Activated T-cell treated with anti-CD3 and anti-CD28 coated beads, Interleukin-2, amount 50 U/mL, for 24 hours (primary cell): ENCODE results near the gene ACBD4.
A peak's percentile ranks its signal among the peaks of the same experiment; 100 is the strongest.

ENCODE experiments used
- DNase-seq: peaks from one replicate; pipeline ENCODE4 v3.0.0-alpha.2; 2020
- H3K27ac Mint-ChIP-seq: 2 replicates; pipeline ENCODE4 v1.8.0; 2020; ENCODE audit warnings: mild to moderate bottlenecking, mixed read lengths
- H3K27me3 Mint-ChIP-seq: 2 replicates; pipeline ENCODE4 v1.8.0; 2020; ENCODE audit warnings: mixed read lengths
- H3K36me3 Mint-ChIP-seq: 2 replicates; pipeline ENCODE4 v1.8.0; 2020; ENCODE audit warnings: low read depth, mixed read lengths
- H3K4me1 Mint-ChIP-seq: 2 replicates; pipeline ENCODE4 v1.8.0; 2020; ENCODE audit warnings: low read depth, mixed read lengths
- H3K4me3 Mint-ChIP-seq: 2 replicates; pipeline ENCODE4 v1.8.0; 2020; ENCODE audit warnings: mild to moderate bottlenecking, moderate library complexity, mixed read lengths
- H3K9me3 Mint-ChIP-seq: 2 replicates; pipeline ENCODE4 v1.8.0; 2020; ENCODE audit warnings: mixed read lengths

ACBD4 gene

GRCh38 chr17:45162025-45162687 lies 26.7 kb downstream of the ACBD4 start:
- H3K36me3 Mint-ChIP-seq = peaks cover 35% of the 10 kb centered on the region
- H3K4me3 Mint-ChIP-seq = peak overlapping the region; percentile 97
- peak overlapping the region; percentile 97 for H3K27ac Mint-ChIP-seq
- H3K27me3 Mint-ChIP-seq = no peaks in the 10 kb centered on the region
- no peaks in the 10 kb centered on the region for H3K9me3 Mint-ChIP-seq
- DNase-seq = no peak
- peaks cover 39% of the 10 kb centered on the region for H3K4me1 Mint-ChIP-seq

GRCh38 chr17:45164734-45165269 lies 29.3 kb downstream of the ACBD4 start:
- peaks cover 12% of the 10 kb centered on the region for H3K36me3 Mint-ChIP-seq
- no peak overlapping the region for H3K27ac Mint-ChIP-seq
- H3K27me3 Mint-ChIP-seq = no peaks in the 10 kb centered on the region
- DNase-seq = no peak
- peaks cover 18% of the 10 kb centered on the region for H3K4me1 Mint-ChIP-seq
- no peak overlapping the region for H3K4me3 Mint-ChIP-seq
- H3K9me3 Mint-ChIP-seq = no peaks in the 10 kb centered on the region

GRCh38 chr17:45168991-45169752 lies 33.7 kb downstream of the ACBD4 start:
- no peak for DNase-seq
- Mint-ChIP-seq H3K9me3 (no peaks in the 10 kb centered on the region), H3K4me3 (no peak overlapping the region), H3K4me1 (peaks cover 31% of the 10 kb centered on the region), H3K36me3 (no peaks in the 10 kb centered on the region), H3K27me3 (no peaks in the 10 kb centered on the region), H3K27ac (no peak overlapping the region)

- no peak overlapping the region for H3K4me3 Mint-ChIP-seq
- no peaks in the 10 kb centered on the region for H3K9me3 Mint-ChIP-seq
- peak overlapping the region; percentile 78 for H3K27ac Mint-ChIP-seq
Observed at GRCh38 chr17:45170280-45170930, 34.9 kb downstream of the ACBD4 start.

GRCh38 chr17:45170931-45171337 lies 35.4 kb downstream of the ACBD4 start:
- Mint-ChIP-seq H3K27ac (peak overlapping the region; percentile 78), H3K9me3 (no peaks in the 10 kb centered on the region), H3K27me3 (no peaks in the 10 kb centered on the region), H3K4me3 (no peak overlapping the region), H3K4me1 (peaks cover 26% of the 10 kb centered on the region), H3K36me3 (no peaks in the 10 kb centered on the region)
- no peak for DNase-seq

More at GRCh38 chr17:45170280-45170930, 34.9 kb downstream of the ACBD4 start:
- Mint-ChIP-seq H3K36me3 (no peaks in the 10 kb centered on the region), H3K27me3 (no peaks in the 10 kb centered on the region), H3K4me1 (peaks cover 27% of the 10 kb centered on the region)
- no peak for DNase-seq

GRCh38 chr17:45171338-45172231 lies 36.1 kb downstream of the ACBD4 start:
- no peaks in the 10 kb centered on the region for H3K27me3 Mint-ChIP-seq
- no peak overlapping the region for H3K4me3 Mint-ChIP-seq
- peak overlapping the region; percentile 91 for H3K27ac Mint-ChIP-seq
- H3K9me3 Mint-ChIP-seq = no peaks in the 10 kb centered on the region
- peaks cover 26% of the 10 kb centered on the region for H3K4me1 Mint-ChIP-seq
- H3K36me3 Mint-ChIP-seq = no peaks in the 10 kb centered on the region
- no peak for DNase-seq

- H3K4me1 Mint-ChIP-seq = peaks cover 26% of the 10 kb centered on the region
- no peaks in the 10 kb centered on the region for H3K36me3 Mint-ChIP-seq
- H3K4me3 Mint-ChIP-seq = no peak overlapping the region
- no peaks in the 10 kb centered on the region for H3K27me3 Mint-ChIP-seq
- H3K9me3 Mint-ChIP-seq = no peaks in the 10 kb centered on the region
- H3K27ac Mint-ChIP-seq = peak overlapping the region; percentile 91
- no peak for DNase-seq
Observed at GRCh38 chr17:45172232-45172540, 36.7 kb downstream of the ACBD4 start.

GRCh38 chr17:45172541-45173286 lies 37.2 kb downstream of the ACBD4 start:
- no peaks in the 10 kb centered on the region for H3K9me3 Mint-ChIP-seq
- peaks cover 26% of the 10 kb centered on the region for H3K4me1 Mint-ChIP-seq
- H3K4me3 Mint-ChIP-seq = peak overlapping the region; percentile 71
- no peaks in the 10 kb centered on the region for H3K27me3 Mint-ChIP-seq
- H3K36me3 Mint-ChIP-seq = no peaks in the 10 kb centered on the region
- H3K27ac Mint-ChIP-seq = peak overlapping the region; percentile 91
- DNase-seq = peak; percentile 80

GRCh38 chr17:45175759-45176115 lies 40.2 kb downstream of the ACBD4 start:
- no peak for DNase-seq
- peak overlapping the region; percentile 64 for H3K27ac Mint-ChIP-seq
- H3K36me3 Mint-ChIP-seq = no peaks in the 10 kb centered on the region
- peaks cover 22% of the 10 kb centered on the region for H3K4me1 Mint-ChIP-seq
- no peak overlapping the region for H3K4me3 Mint-ChIP-seq
- H3K9me3 Mint-ChIP-seq = no peaks in the 10 kb centered on the region
- no peaks in the 10 kb centered on the region for H3K27me3 Mint-ChIP-seq

- Mint-ChIP-seq H3K27me3 (no peaks in the 10 kb centered on the region), H3K9me3 (no peaks in the 10 kb centered on the region), H3K27ac (no peak overlapping the region), H3K36me3 (no peaks in the 10 kb centered on the region), H3K4me3 (no peak overlapping the region), H3K4me1 (peaks cover 6% of the 10 kb centered on the region)
- DNase-seq = no peak
Observed at GRCh38 chr17:45177563-45177962, 42.1 kb downstream of the ACBD4 start.

GRCh38 chr17:45184144-45184543 lies 48.7 kb downstream of the ACBD4 start:
- Mint-ChIP-seq H3K36me3 (no peaks in the 10 kb centered on the region), H3K9me3 (no peaks in the 10 kb centered on the region), H3K27me3 (no peaks in the 10 kb centered on the region), H3K27ac (no peak overlapping the region), H3K4me3 (no peak overlapping the region), H3K4me1 (no peaks in the 10 kb centered on the region)
- DNase-seq = no peak

GRCh38 chr17:45186801-45187354 lies 51.4 kb downstream of the ACBD4 start:
- Mint-ChIP-seq H3K27me3 (no peaks in the 10 kb centered on the region), H3K9me3 (no peaks in the 10 kb centered on the region), H3K4me3 (no peak overlapping the region), H3K4me1 (no peaks in the 10 kb centered on the region), H3K27ac (no peak overlapping the region), H3K36me3 (no peaks in the 10 kb centered on the region)
- DNase-seq = no peak

GRCh38 chr17:45189009-45189408 lies 53.5 kb downstream of the ACBD4 start:
- DNase-seq = no peak
- H3K36me3 Mint-ChIP-seq = no peaks in the 10 kb centered on the region
- H3K27ac Mint-ChIP-seq = no peak overlapping the region
- H3K4me1 Mint-ChIP-seq = no peaks in the 10 kb centered on the region
- no peaks in the 10 kb centered on the region for H3K9me3 Mint-ChIP-seq
- H3K27me3 Mint-ChIP-seq = no peaks in the 10 kb centered on the region
- no peak overlapping the region for H3K4me3 Mint-ChIP-seq
